ENCODE measurements around the gene PROP1.
"Not testable (repeated sequence)": the region's sequence is repeated elsewhere in the genome, so short reads cannot be mapped to it uniquely, and the experiment has no call there.

- not testable (repeated sequence) for TF ChIP-seq CTCF (IDR thresholded peaks at IDR 0.05 in 4 of 5, conservative IDR thresholded peaks at IDR 0.05 in 1 of 5); POLR2A (IDR thresholded peaks at IDR 0.05)
These were observed 11.2 kb upstream of the PROP1 start for GRCh38 chr5:178007272-178007671.
